Measurements from ENCODE around the gene GNMT.
A peak's percentile ranks its signal among the peaks of the same experiment; 100 is the strongest.

The GNMT gene

DNA sequence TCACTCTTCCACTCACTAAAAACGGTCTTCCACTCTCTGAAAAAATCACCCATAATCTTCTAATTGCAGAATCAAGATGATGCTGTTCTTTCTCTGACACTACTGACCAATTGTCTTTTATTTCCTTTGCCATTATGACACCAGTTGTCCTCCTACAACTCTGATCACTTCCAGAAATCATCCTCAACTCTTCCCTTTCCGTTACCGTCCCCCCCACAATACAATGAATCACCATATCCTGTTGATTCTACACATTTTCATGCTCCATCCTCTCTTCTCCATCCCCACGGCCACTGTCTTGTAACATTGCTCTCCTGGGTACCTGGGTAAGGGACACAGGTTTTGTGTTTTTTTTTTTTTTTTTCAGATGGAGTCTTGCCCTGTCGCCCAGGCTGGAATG, 21.3 kb downstream of the GNMT start:
- H2AFZ ChIP-seq (ENCODE audit: low read depth, low read length, severe bottlenecking), result no peak overlapping the region
- no peak overlapping the region for H3K27ac ChIP-seq (ENCODE audit: low read depth, low read length)
- H3K79me2 ChIP-seq (ENCODE audit: insufficient read depth, low read length), result peaks cover 28% of the 10 kb centered on the region
- H3F3A ChIP-seq (ENCODE audit: insufficient read depth), result peaks cover 9% of the 10 kb centered on the region
- no peaks in the 10 kb centered on the region for H3K9me3 ChIP-seq (ENCODE audit: insufficient read depth, low read length)
- TF ChIP-seq EZH2phosphoT487 (conservative IDR thresholded peaks at IDR 0.05; ENCODE audit: low read length), result no peak
- TF ChIP-seq, protein P1, sequence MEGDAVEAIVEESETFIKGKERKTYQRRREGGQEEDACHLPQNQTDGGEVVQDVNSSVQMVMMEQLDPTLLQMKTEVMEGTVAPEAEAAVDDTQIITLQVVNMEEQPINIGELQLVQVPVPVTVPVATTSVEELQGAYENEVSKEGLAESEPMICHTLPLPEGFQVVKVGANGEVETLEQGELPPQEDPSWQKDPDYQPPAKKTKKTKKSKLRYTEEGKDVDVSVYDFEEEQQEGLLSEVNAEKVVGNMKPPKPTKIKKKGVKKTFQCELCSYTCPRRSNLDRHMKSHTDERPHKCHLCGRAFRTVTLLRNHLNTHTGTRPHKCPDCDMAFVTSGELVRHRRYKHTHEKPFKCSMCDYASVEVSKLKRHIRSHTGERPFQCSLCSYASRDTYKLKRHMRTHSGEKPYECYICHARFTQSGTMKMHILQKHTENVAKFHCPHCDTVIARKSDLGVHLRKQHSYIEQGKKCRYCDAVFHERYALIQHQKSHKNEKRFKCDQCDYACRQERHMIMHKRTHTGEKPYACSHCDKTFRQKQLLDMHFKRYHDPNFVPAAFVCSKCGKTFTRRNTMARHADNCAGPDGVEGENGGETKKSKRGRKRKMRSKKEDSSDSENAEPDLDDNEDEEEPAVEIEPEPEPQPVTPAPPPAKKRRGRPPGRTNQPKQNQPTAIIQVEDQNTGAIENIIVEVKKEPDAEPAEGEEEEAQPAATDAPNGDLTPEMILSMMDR (IDR thresholded peaks at IDR 0.05; ENCODE audit: insufficient read depth, low read length, poor library complexity, severe bottlenecking), result no peak
- H3K9me2 ChIP-seq (replicated peaks; ENCODE audit: insufficient read depth, low read length), result no peaks in the 10 kb centered on the region
- H3K4me3 ChIP-seq (ENCODE audit: insufficient read depth, low read length, poor library complexity, severe bottlenecking), result no peak overlapping the region
- no peaks in the 10 kb centered on the region for H3K27me3 ChIP-seq (ENCODE audit: low read length)
- peaks cover 2% of the 10 kb centered on the region; the same call in 1 of the 2 replicates for H3K36me3 ChIP-seq (ENCODE audit: low read length)
- no peak overlapping the region for H3K9ac ChIP-seq (ENCODE audit: low read length)
- H4K20me1 ChIP-seq (ENCODE audit: low read depth, low read length), result no peaks in the 10 kb centered on the region
- H3K4me2 ChIP-seq (ENCODE audit: low read depth, low read length, poor library complexity, severe bottlenecking), result no peak overlapping the region

DNA sequence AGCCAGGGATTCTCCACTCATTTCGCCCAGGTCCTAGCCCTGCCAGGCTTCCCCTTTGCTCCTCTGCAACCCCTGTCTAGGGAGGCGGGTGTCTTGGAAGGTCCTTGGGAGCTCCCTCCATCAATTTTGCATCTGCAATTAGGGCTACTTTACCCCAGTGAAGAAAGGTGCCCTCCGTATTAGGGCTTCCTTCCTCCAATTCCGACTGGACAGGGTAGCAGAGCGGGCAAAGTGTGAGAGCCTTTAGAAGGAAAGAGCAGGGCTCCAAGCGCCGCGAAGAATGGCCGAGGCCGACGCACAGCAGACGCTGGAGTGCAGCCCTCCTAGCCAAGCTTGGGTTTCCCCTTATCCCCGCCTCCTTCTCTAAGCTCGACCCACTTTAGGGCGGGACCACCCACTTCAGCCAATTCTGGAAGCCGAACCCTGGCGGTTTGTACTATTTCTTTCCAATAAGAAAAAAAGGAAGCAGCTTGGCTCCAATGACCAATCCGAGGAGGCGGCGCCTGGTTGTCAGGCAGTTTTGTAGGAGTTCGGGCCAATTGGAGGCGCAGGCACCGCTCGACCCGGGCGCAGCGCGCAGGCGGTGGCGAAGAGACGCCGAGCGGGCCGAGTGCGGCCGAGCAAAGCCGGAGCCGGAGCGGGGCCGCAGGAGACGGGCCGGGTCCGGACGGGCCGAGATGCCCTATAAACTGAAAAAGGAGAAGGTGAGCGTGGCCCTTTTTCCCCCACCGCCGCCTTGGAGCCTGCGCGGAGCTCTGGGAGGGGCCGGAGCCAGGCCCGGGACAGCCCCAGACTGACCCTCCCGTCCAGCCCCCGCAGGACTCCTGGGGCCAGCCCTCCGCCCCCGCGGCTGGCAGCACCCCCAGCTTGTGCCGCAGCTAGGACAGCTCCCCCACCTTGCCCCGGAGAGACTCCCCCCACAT, 23.7 kb downstream of the GNMT start, which contains the start of gene PPP2R5D:
TSS of gene PPP2R5D (plus strand) at position 570 of the 923 bp plus-strand sequence. CDS start at position 678, 108 bp downstream.
- Histone ChIP-seq H3K9me2 (replicated peaks; ENCODE audit: insufficient read depth, low read length) (no peaks in the 10 kb centered on the region), H3K4me3 (ENCODE audit: insufficient read depth, low read length, poor library complexity, severe bottlenecking) (peak within 1 kb of the TSS; percentile 67), H3K27ac (ENCODE audit: low read depth, low read length) (peak within 1 kb of the TSS; percentile 20), H3K9me3 (ENCODE audit: insufficient read depth, low read length) (no peaks in the 10 kb centered on the region), H3K36me3 (ENCODE audit: low read length) (no peaks in the 10 kb centered on the region), H3F3A (ENCODE audit: insufficient read depth) (peaks cover 8% of the 10 kb centered on the region; the same call in 1 of the 2 replicates), H2AFZ (ENCODE audit: low read depth, low read length, severe bottlenecking) (peak within 1 kb of the TSS; percentile 71), H3K4me2 (ENCODE audit: low read depth, low read length, poor library complexity, severe bottlenecking) (peak within 1 kb of the TSS; percentile 67), H3K27me3 (ENCODE audit: low read length) (no peaks in the 10 kb centered on the region), H3K79me2 (ENCODE audit: insufficient read depth, low read length) (peaks cover 11% of the 10 kb centered on the region), H3K9ac (ENCODE audit: low read length) (peak within 1 kb of the TSS; percentile 77), H4K20me1 (ENCODE audit: low read depth, low read length) (no peaks in the 10 kb centered on the region)
- TF ChIP-seq EZH2phosphoT487 (conservative IDR thresholded peaks at IDR 0.05; ENCODE audit: low read length), result no peak
- TF ChIP-seq, protein P1 (IDR thresholded peaks at IDR 0.05; ENCODE audit: insufficient read depth, low read length, poor library complexity, severe bottlenecking), result no peak

DNA sequence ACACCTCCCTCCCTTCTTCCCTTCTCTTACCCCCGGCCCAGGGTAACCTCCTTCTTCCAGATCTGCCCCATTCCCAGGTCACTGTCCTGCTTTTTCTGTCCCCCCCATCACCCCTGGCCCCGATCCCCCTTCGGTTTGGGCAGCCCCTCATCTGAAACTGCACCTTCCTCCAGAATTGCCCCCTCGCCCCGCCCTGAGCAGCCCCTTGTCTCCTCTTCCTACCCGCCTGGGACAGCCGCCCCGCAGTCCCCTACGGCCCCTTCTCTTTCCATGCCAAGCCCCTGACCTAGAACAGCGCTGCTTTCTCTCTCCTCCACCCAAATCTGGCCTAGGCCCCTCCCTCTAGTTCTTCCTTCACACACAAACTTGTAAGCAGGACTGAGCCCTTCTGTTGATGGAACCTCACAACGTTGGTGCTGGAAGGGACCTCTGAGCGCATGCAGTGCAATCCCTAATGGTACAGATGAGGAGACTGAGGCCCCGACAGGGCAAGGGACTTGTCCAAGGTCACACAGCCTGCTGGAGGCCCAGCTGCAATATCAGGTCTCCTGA, 24.4 kb downstream of the GNMT start:
- H3K27ac ChIP-seq (ENCODE audit: low read depth, low read length), result peak overlapping the region; percentile 20; the same call in 1 of the 2 replicates
- H3K4me3 ChIP-seq (ENCODE audit: insufficient read depth, low read length, poor library complexity, severe bottlenecking), result peak overlapping the region; percentile 67
- H2AFZ ChIP-seq (ENCODE audit: low read depth, low read length, severe bottlenecking), result peak overlapping the region; percentile 44
- H3K36me3 ChIP-seq (ENCODE audit: low read length), result no peaks in the 10 kb centered on the region
- H4K20me1 ChIP-seq (ENCODE audit: low read depth, low read length), result no peaks in the 10 kb centered on the region
- H3K4me2 ChIP-seq (ENCODE audit: low read depth, low read length, poor library complexity, severe bottlenecking), result peak overlapping the region; percentile 58
- TF ChIP-seq EZH2phosphoT487 (conservative IDR thresholded peaks at IDR 0.05; ENCODE audit: low read length), result no peak
- TF ChIP-seq, protein P1 (IDR thresholded peaks at IDR 0.05; ENCODE audit: insufficient read depth, low read length, poor library complexity, severe bottlenecking), result no peak
- H3K79me2 ChIP-seq (ENCODE audit: insufficient read depth, low read length), result peaks cover 11% of the 10 kb centered on the region
- no peaks in the 10 kb centered on the region for H3K27me3 ChIP-seq (ENCODE audit: low read length)
- H3F3A ChIP-seq (ENCODE audit: insufficient read depth), result peaks cover 8% of the 10 kb centered on the region; the same call in 1 of the 2 replicates
- no peaks in the 10 kb centered on the region for H3K9me3 ChIP-seq (ENCODE audit: insufficient read depth, low read length)
- H3K9me2 ChIP-seq (replicated peaks; ENCODE audit: insufficient read depth, low read length), result no peaks in the 10 kb centered on the region
- peak overlapping the region; percentile 77 for H3K9ac ChIP-seq (ENCODE audit: low read length)
